ENCODE results near the gene SEL1L. TPM values are rescaled to one million over a fixed set of nuclear protein-coding genes. Genes with fewer than 3 reads are reported as not detected.

SEL1L gene
- total RNA-seq, 1 experiment from 2014 or later = 116 TPM

- H3K9me2 ChIP-seq (replicated peaks; ENCODE audit: insufficient read depth, low read length) = no peaks in the 10 kb centered on the region
- no peaks in the 10 kb centered on the region for H3K27me3 ChIP-seq (ENCODE audit: low read length)
- no peak overlapping the region for H2AFZ ChIP-seq (ENCODE audit: low read length)
- H3K9me3 ChIP-seq (ENCODE audit: low read length) = no peaks in the 10 kb centered on the region
- H3K4me3 ChIP-seq (ENCODE audit: low read length) = no peak overlapping the region
- peaks cover 59% of the 10 kb centered on the region for H3K36me3 ChIP-seq (ENCODE audit: insufficient read depth, low read length)
- no peak overlapping the region for H3K9ac ChIP-seq (ENCODE audit: low read length)
- no peak overlapping the region for H3K4me2 ChIP-seq (ENCODE audit: low read depth, low read length, poor library complexity, severe bottlenecking)
- H4K20me1 ChIP-seq (ENCODE audit: insufficient read depth, low read depth, low read length) = no peaks in the 10 kb centered on the region
- H3K4me1 ChIP-seq (ENCODE audit: low read length) = no peaks in the 10 kb centered on the region
- no peak for DNase-seq
- peaks cover 73% of the 10 kb centered on the region for H3K79me2 ChIP-seq (ENCODE audit: low read length)
- no peak overlapping the region for H3K27ac ChIP-seq (ENCODE audit: low read length)
These were observed 23.7 kb downstream of the SEL1L start for GRCh38 chr14:81509838-81510452.

- no peak for DNase-seq
- Histone ChIP-seq H2AFZ (ENCODE audit: low read length) (no peak overlapping the region), H3K79me2 (ENCODE audit: low read length) (peaks cover 76% of the 10 kb centered on the region), H3K9ac (ENCODE audit: low read length) (no peak overlapping the region), H4K20me1 (ENCODE audit: insufficient read depth, low read depth, low read length) (no peaks in the 10 kb centered on the region), H3K4me2 (ENCODE audit: low read depth, low read length, poor library complexity, severe bottlenecking) (no peak overlapping the region), H3K9me2 (replicated peaks; ENCODE audit: insufficient read depth, low read length) (no peaks in the 10 kb centered on the region), H3K4me1 (ENCODE audit: low read length) (no peaks in the 10 kb centered on the region), H3K27me3 (ENCODE audit: low read length) (no peaks in the 10 kb centered on the region), H3K27ac (ENCODE audit: low read length) (no peak overlapping the region), H3K4me3 (ENCODE audit: low read length) (no peak overlapping the region), H3K36me3 (ENCODE audit: insufficient read depth, low read length) (peaks cover 60% of the 10 kb centered on the region), H3K9me3 (ENCODE audit: low read length) (no peaks in the 10 kb centered on the region)
These were observed 24.3 kb downstream of the SEL1L start for GRCh38 chr14:81509321-81509720.

DNA sequence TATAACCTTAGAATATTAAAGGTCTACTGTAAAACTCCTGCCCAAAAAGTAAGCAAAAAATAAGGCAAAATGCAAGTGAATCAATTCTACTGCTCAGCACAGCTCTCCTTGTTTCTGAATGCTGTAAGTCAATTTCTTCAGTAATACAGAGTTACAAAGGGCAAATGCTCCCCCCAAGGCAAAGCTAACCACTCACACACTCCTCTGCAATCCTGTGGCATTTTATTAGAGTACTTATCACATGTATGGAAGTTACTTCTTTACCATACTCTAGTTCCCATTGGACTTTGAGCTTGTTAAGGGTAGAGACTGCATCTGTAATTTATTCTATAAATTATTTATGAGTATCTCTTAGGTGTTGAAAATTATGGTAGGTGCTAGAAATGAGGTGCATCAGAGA, 27.2 kb downstream of the SEL1L start:
- Histone ChIP-seq H3K4me3 (ENCODE audit: low read length) (no peak overlapping the region), H3K4me1 (ENCODE audit: low read length) (no peaks in the 10 kb centered on the region), H3K27ac (ENCODE audit: low read length) (no peak overlapping the region), H3K9me3 (ENCODE audit: low read length) (no peaks in the 10 kb centered on the region), H2AFZ (ENCODE audit: low read length) (no peak overlapping the region), H3K27me3 (ENCODE audit: low read length) (no peaks in the 10 kb centered on the region), H3K9me2 (replicated peaks; ENCODE audit: insufficient read depth, low read length) (no peaks in the 10 kb centered on the region), H3K4me2 (ENCODE audit: low read depth, low read length, poor library complexity, severe bottlenecking) (no peak overlapping the region), H4K20me1 (ENCODE audit: insufficient read depth, low read depth, low read length) (no peaks in the 10 kb centered on the region), H3K79me2 (ENCODE audit: low read length) (peaks cover 60% of the 10 kb centered on the region), H3K36me3 (ENCODE audit: insufficient read depth, low read length) (peaks cover 73% of the 10 kb centered on the region), H3K9ac (ENCODE audit: low read length) (no peak overlapping the region)
- no peak for DNase-seq

GRCh38 chr14:81504864-81505263, 28.8 kb downstream of the SEL1L start:
- no peak overlapping the region for H3K9ac ChIP-seq (ENCODE audit: low read length)
- no peaks in the 10 kb centered on the region for H3K9me2 ChIP-seq (replicated peaks; ENCODE audit: insufficient read depth, low read length)
- H4K20me1 ChIP-seq (ENCODE audit: insufficient read depth, low read depth, low read length) = no peaks in the 10 kb centered on the region
- DNase-seq = no peak
- no peaks in the 10 kb centered on the region for H3K27me3 ChIP-seq (ENCODE audit: low read length)
- H3K4me1 ChIP-seq (ENCODE audit: low read length) = no peaks in the 10 kb centered on the region
- no peaks in the 10 kb centered on the region for H3K9me3 ChIP-seq (ENCODE audit: low read length)
- H3K4me2 ChIP-seq (ENCODE audit: low read depth, low read length, poor library complexity, severe bottlenecking) = no peak overlapping the region
- no peak overlapping the region for H3K27ac ChIP-seq (ENCODE audit: low read length)
- H2AFZ ChIP-seq (ENCODE audit: low read length) = no peak overlapping the region
- H3K79me2 ChIP-seq (ENCODE audit: low read length) = peaks cover 46% of the 10 kb centered on the region
- peaks cover 82% of the 10 kb centered on the region for H3K36me3 ChIP-seq (ENCODE audit: insufficient read depth, low read length)
- no peak overlapping the region for H3K4me3 ChIP-seq (ENCODE audit: low read length)

GRCh38 chr14:81485781-81486180, 47.9 kb downstream of the SEL1L start:
- H2AFZ ChIP-seq (ENCODE audit: low read length) = no peak overlapping the region
- H3K9me3 ChIP-seq (ENCODE audit: low read length) = no peaks in the 10 kb centered on the region
- H3K9me2 ChIP-seq (replicated peaks; ENCODE audit: insufficient read depth, low read length) = no peaks in the 10 kb centered on the region
- no peaks in the 10 kb centered on the region for H4K20me1 ChIP-seq (ENCODE audit: insufficient read depth, low read depth, low read length)
- H3K27me3 ChIP-seq (ENCODE audit: low read length) = no peaks in the 10 kb centered on the region
- no peak for DNase-seq
- no peak overlapping the region for H3K9ac ChIP-seq (ENCODE audit: low read length)
- no peak overlapping the region for H3K4me2 ChIP-seq (ENCODE audit: low read depth, low read length, poor library complexity, severe bottlenecking)
- H3K79me2 ChIP-seq (ENCODE audit: low read length) = 0 out of 2 replicates have a peak, but pooled peaks cover 6% of the 10 kb centered on the region
- H3K4me1 ChIP-seq (ENCODE audit: low read length) = no peaks in the 10 kb centered on the region
- peaks cover 76% of the 10 kb centered on the region for H3K36me3 ChIP-seq (ENCODE audit: insufficient read depth, low read length)
- H3K27ac ChIP-seq (ENCODE audit: low read length) = no peak overlapping the region
- no peak overlapping the region for H3K4me3 ChIP-seq (ENCODE audit: low read length)

DNA sequence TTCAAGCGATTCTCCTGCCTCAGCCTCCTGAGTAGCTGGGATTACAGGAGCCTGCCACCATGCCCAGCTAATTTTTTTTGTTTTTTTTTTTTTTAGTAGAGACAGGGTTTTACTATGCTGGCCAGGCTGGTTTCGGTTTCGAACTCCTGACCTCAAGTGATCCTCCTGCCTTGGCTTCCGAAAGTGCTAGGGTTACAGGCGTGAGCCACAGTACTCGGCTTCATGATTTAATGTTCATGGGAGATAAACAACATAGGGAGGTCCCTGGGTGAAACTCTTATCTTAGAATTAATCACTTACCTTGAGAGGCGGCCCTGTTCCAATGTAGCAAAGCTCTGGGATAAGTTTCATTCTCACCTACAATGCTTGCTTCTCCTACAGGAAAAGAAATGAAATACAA, 48.3 kb downstream of the SEL1L start:
- Histone ChIP-seq H3K27me3 (ENCODE audit: low read length) (no peaks in the 10 kb centered on the region), H2AFZ (ENCODE audit: low read length) (no peak overlapping the region), H3K4me3 (ENCODE audit: low read length) (no peak overlapping the region), H3K36me3 (ENCODE audit: insufficient read depth, low read length) (peaks cover 78% of the 10 kb centered on the region), H3K9ac (ENCODE audit: low read length) (no peak overlapping the region), H3K4me1 (ENCODE audit: low read length) (no peaks in the 10 kb centered on the region), H3K4me2 (ENCODE audit: low read depth, low read length, poor library complexity, severe bottlenecking) (no peak overlapping the region), H4K20me1 (ENCODE audit: insufficient read depth, low read depth, low read length) (no peaks in the 10 kb centered on the region), H3K9me3 (ENCODE audit: low read length) (no peaks in the 10 kb centered on the region), H3K27ac (ENCODE audit: low read length) (no peak overlapping the region), H3K9me2 (replicated peaks; ENCODE audit: insufficient read depth, low read length) (no peaks in the 10 kb centered on the region), H3K79me2 (ENCODE audit: low read length) (0 out of 2 replicates have a peak, but pooled peaks cover 6% of the 10 kb centered on the region)
- DNase-seq = no peak

GRCh38 chr14:81484120-81484519, 49.5 kb downstream of the SEL1L start:
- H3K79me2 ChIP-seq (ENCODE audit: low read length) = 0 out of 2 replicates have a peak, but pooled peaks cover 6% of the 10 kb centered on the region
- no peak overlapping the region for H3K4me3 ChIP-seq (ENCODE audit: low read length)
- H3K36me3 ChIP-seq (ENCODE audit: insufficient read depth, low read length) = peaks cover 74% of the 10 kb centered on the region
- DNase-seq = no peak
- no peak overlapping the region for H3K4me2 ChIP-seq (ENCODE audit: low read depth, low read length, poor library complexity, severe bottlenecking)
- H3K9me3 ChIP-seq (ENCODE audit: low read length) = no peaks in the 10 kb centered on the region
- no peak overlapping the region for H3K9ac ChIP-seq (ENCODE audit: low read length)
- no peak overlapping the region for H2AFZ ChIP-seq (ENCODE audit: low read length)
- no peaks in the 10 kb centered on the region for H3K9me2 ChIP-seq (replicated peaks; ENCODE audit: insufficient read depth, low read length)
- no peaks in the 10 kb centered on the region for H3K27me3 ChIP-seq (ENCODE audit: low read length)
- H3K27ac ChIP-seq (ENCODE audit: low read length) = no peak overlapping the region
- no peaks in the 10 kb centered on the region for H3K4me1 ChIP-seq (ENCODE audit: low read length)
- H4K20me1 ChIP-seq (ENCODE audit: insufficient read depth, low read depth, low read length) = no peaks in the 10 kb centered on the region

DNA sequence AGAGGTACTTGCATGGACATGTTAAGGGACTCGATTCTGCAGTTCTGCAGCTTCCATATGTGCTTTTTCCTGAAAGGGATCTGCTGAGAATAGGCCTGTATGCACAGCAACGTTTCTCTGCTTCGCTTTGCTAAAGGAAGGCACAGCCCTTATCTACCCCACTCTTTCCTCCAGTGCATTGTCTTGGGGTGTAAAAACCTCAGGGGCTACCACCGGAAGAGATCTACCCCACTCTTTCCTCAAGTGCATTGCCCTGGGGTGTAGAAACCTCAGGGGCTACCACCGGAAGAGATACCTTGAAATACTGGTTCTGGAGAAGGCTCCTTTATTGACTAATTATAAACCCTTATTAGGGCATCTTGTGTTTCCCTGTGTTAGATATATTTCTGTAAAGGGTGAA, 52.9 kb downstream of the SEL1L start:
- Histone ChIP-seq H3K79me2 (ENCODE audit: low read length) (0 out of 2 replicates have a peak, but pooled peaks cover 6% of the 10 kb centered on the region), H2AFZ (ENCODE audit: low read length) (no peak overlapping the region), H3K27ac (ENCODE audit: low read length) (no peak overlapping the region), H3K9me2 (replicated peaks; ENCODE audit: insufficient read depth, low read length) (no peaks in the 10 kb centered on the region), H3K4me3 (ENCODE audit: low read length) (no peak overlapping the region), H3K9me3 (ENCODE audit: low read length) (no peaks in the 10 kb centered on the region), H3K4me2 (ENCODE audit: low read depth, low read length, poor library complexity, severe bottlenecking) (no peak overlapping the region), H3K36me3 (ENCODE audit: insufficient read depth, low read length) (peaks cover 75% of the 10 kb centered on the region), H3K4me1 (ENCODE audit: low read length) (no peaks in the 10 kb centered on the region), H3K27me3 (ENCODE audit: low read length) (no peaks in the 10 kb centered on the region), H4K20me1 (ENCODE audit: insufficient read depth, low read depth, low read length) (no peaks in the 10 kb centered on the region), H3K9ac (ENCODE audit: low read length) (no peak overlapping the region)
- DNase-seq = no peak

All from Karpas-422 (cell line).